IPS-15b (cell line): ENCODE results near the gene ST6GALNAC3.

ENCODE experiments used
- H3K27me3 ChIP-seq: one replicate; pipeline ENCODE4 v1.6.1; 2013; ENCODE audit warnings: low read length; ENCODE audit not compliant: control insufficient read depth, insufficient read depth
- H3K36me3 ChIP-seq: one replicate; pipeline ENCODE4 v1.6.1; 2013; ENCODE audit warnings: low read length; ENCODE audit not compliant: control insufficient read depth, insufficient read depth
- H3K4me1 ChIP-seq: one replicate; pipeline ENCODE4 v1.6.1; 2013; ENCODE audit warnings: mild to moderate bottlenecking, low read length; ENCODE audit not compliant: control insufficient read depth, insufficient read depth
- H3K4me3 ChIP-seq: one replicate; pipeline ENCODE4 v1.5.1; 2013; ENCODE audit warnings: low read depth, low read length
- H3K9ac ChIP-seq: one replicate; pipeline ENCODE4 v1.6.1; 2013; ENCODE audit warnings: low read depth, mild to moderate bottlenecking, low read length
- H3K9me3 ChIP-seq: one replicate; pipeline ENCODE4 v1.6.1; 2013; ENCODE audit warnings: mild to moderate bottlenecking, low read length; ENCODE audit not compliant: control insufficient read depth, insufficient read depth

ST6GALNAC3 gene

DNA sequence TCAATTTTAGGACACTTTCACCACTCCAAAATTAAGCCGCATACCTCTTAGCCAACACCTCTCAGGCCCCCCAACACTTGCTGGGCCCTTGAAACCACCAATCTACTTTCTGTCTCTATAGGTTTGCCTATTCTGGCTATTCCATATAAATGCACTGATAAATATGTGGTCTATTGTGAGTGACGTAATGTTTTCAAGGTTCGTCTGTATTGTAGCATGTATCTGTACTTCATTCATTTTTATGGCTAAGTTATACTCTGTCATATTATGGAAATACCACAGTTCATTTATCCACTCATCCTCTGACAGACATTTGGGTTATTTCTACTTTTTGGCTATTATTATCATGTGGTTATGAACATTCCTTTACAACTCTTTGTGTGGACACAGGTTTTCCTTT, 432.8 kb downstream of the ST6GALNAC3 start:
- Histone ChIP-seq H3K4me1 (peaks cover 13% of the 10 kb centered on the region), H3K4me3 (no peak overlapping the region), H3K9ac (no peak overlapping the region), H3K36me3 (no peaks in the 10 kb centered on the region), H3K9me3 (no peaks in the 10 kb centered on the region), H3K27me3 (no peaks in the 10 kb centered on the region)

DNA sequence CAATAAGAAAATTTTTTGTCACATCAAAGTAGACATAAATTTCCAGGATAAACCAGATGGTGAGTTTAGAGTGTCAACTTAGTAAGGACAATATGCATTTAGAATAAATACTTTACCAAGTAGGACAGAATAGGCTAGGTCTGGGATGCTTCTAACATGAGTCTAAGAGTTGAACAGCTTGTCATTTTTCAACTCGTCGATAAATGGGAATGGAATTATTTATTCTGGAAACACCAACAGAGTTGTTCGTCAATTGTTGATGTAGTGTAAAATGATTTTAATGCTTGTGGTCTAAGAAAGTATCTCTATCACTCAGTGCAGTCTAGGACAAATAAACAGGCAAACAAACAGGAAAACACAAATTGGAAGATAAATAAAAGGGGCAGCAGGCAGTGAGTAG, 434.3 kb downstream of the ST6GALNAC3 start:
- Histone ChIP-seq H3K4me1 (peaks cover 4% of the 10 kb centered on the region), H3K27me3 (no peaks in the 10 kb centered on the region), H3K36me3 (no peaks in the 10 kb centered on the region), H3K9me3 (no peaks in the 10 kb centered on the region), H3K9ac (no peak overlapping the region), H3K4me3 (no peak overlapping the region)

DNA sequence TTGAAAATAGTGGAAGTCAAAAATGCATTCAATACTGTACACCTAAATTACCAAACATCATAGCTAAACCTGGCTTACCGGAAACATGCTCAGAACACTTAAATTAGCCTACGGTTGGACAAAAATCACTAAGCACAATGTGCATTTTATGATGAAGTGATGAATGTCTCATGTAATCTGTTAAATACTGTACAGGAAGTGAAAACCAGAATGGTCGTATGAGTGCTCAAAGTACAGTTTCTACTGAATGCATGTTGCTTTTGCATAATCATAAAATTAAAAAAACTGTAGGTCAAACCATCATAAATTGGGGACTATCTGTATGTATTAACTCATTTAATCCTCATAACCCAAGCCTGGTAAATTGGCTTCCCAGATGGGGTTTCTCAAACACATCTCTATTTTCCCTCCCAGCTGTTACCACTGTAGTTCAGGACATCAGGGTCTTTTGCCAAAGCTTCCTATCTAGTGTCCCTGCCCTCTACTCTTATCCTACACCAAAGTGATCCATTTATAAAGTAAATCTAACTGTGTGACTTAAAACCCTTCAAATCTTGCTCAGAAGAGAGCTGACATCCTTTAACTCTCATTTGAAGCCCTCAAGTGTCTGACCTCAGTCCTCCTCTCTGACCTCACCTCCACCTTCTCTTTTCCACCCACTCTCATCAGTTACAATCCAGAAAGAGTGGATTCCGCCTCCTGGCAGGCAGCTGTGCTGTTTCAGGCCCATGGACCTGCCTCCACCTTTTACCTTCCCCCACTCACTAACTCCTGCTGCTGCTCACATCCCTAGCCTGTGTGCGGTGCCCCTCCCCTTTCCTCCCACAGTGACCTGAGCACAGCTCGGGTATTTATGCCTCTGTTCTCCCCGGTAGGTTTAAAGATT, 436.4 kb downstream of the ST6GALNAC3 start:
- H3K27me3 ChIP-seq = no peaks in the 10 kb centered on the region
- no peak overlapping the region for H3K9ac ChIP-seq
- H3K4me1 ChIP-seq = peaks cover 4% of the 10 kb centered on the region
- no peak overlapping the region for H3K4me3 ChIP-seq
- H3K9me3 ChIP-seq = no peaks in the 10 kb centered on the region
- no peaks in the 10 kb centered on the region for H3K36me3 ChIP-seq

DNA sequence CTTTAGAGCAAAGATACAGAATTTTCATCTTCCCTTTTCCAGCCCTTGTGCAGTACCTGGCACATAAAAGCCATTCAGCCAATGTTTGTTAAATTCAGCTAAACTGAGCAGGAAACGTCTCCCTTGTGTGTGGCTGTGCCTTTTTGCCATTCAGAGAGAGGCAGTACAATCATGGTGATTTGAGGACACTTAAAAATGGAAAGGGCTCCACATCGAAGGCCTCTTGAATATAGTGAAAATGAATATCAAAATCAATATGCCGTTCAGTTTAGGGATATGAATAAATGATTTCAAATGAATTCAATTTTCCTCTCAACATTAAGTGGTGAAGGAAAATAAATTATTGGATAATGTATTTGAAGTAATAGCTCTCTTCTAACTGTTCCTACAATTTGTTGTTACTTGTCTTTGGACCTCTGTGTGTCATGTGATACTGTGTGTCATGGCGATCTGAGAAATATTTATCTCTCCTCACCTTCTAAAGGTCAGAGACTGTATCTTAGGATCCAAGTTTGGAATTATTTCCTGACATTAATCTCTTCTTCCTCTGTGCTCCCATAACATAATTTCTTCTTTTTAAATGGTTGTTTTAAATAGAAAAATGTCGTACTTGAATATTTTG, 437.1 kb downstream of the ST6GALNAC3 start:
- Histone ChIP-seq H3K9me3 (no peaks in the 10 kb centered on the region), H3K9ac (no peak overlapping the region), H3K4me1 (peaks cover 4% of the 10 kb centered on the region), H3K36me3 (no peaks in the 10 kb centered on the region), H3K4me3 (no peak overlapping the region), H3K27me3 (no peaks in the 10 kb centered on the region)

DNA sequence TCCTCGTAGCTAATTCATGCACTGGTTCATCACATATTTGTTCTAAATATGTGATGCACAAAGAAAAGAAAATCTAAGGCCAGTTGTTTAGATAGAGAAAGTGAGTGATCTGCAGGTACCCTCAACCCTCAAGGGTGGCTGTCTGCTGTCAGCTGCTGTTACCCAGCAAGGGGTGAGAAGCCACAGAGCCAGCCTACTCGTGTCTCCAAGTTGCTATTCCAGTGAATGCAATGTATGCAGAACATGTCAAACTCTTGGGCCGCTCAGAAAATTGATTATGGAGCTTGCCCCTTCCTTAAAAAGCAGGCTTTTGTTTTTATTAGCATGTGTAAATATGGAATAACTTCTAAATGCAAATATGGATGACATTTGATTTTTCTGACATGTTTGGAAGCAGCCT, 456.4 kb downstream of the ST6GALNAC3 start:
- Histone ChIP-seq H3K36me3 (no peaks in the 10 kb centered on the region), H3K4me3 (no peak overlapping the region), H3K9ac (no peak overlapping the region), H3K4me1 (no peaks in the 10 kb centered on the region), H3K9me3 (no peaks in the 10 kb centered on the region), H3K27me3 (no peaks in the 10 kb centered on the region)

DNA sequence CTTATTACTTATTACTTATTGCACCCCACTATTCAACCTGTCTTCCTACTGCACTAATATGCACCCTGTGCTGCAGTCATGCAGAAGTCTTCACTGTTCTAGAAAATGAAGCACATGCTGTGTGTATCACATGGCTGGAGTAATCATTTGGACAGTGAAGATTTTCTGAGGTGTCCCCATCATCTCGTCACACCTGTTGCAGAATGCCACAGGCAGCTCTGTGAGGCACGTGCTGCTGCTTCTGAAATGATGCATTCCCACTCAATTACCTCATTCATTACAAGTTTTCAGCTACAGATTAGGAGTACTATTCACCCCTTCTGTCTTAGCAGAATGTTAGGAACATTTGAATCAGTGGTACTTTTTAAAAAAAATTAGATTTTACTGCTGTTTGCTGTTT, 467.1 kb downstream of the ST6GALNAC3 start:
- Histone ChIP-seq H3K4me1 (no peaks in the 10 kb centered on the region), H3K4me3 (no peak overlapping the region), H3K27me3 (no peaks in the 10 kb centered on the region), H3K36me3 (no peaks in the 10 kb centered on the region), H3K9me3 (no peaks in the 10 kb centered on the region), H3K9ac (no peak overlapping the region)

DNA sequence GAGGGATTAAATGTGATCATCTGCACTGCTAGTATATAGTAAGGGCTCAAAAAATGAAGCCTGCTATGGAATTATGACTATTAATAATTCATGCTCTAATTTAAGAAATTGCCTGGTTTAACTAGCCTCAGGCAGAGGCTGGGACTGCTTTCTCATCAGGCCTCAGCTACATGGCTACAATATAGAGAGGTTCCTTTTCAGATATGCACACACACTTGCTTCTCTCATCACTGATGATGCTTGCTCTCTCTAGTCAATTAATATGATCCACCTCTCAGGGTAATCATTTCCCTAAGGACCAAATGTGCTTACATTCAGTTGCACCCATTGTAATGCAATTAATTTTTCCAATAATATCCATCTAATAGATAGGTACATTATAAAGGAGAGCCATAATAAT, 467.8 kb downstream of the ST6GALNAC3 start:
- no peaks in the 10 kb centered on the region for H3K27me3 ChIP-seq
- no peaks in the 10 kb centered on the region for H3K9me3 ChIP-seq
- H3K4me3 ChIP-seq = no peak overlapping the region
- H3K9ac ChIP-seq = no peak overlapping the region
- H3K4me1 ChIP-seq = no peaks in the 10 kb centered on the region
- no peaks in the 10 kb centered on the region for H3K36me3 ChIP-seq

DNA sequence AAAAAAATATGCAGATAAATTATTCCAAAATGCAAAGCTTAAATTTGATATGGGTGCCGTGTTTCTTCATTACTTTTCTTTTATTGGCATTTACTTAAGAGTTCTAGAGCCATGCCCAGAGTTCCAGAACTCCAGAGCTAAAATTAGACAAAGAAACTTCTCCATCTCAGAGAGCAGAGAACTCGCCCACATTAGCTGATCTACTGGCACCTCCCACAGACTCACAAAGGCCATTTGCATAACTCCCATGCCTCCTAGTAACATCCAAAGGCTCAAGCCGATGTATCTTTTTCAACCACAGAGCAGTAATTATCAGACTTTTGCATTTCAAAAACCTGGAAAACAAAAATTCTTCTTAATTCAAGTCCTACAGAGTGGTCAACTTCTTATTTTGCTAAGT, 468.9 kb downstream of the ST6GALNAC3 start:
- no peak overlapping the region for H3K4me3 ChIP-seq
- no peaks in the 10 kb centered on the region for H3K4me1 ChIP-seq
- H3K9me3 ChIP-seq = no peaks in the 10 kb centered on the region
- H3K27me3 ChIP-seq = no peaks in the 10 kb centered on the region
- H3K36me3 ChIP-seq = no peaks in the 10 kb centered on the region
- H3K9ac ChIP-seq = no peak overlapping the region

DNA sequence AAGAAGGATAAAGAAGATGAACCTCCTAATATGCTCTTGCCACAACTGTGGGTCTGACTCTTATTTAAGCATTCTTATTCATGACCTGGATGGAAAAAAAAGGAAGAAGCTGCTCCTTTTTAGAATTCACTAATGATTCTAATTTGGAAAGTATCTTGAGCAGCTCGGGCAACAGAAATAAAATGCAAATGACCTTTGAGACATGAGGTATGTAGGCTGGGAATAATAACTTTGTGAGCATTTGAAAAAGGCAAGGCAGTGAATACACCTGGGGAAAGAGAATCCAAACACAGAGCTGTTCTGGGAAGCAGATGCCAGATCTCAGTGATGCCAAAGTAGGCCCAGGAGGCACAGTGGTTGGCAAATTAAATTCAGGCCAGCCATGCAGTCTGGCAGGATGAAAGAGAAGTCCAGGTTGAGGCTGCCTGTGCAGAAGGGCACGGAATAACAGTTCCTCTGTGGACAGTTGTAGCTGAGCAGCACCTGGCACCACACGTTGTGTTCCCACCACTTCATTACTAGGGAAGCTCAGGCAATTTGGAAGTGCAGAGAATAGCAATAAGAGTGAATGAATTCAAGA, 471.9 kb downstream of the ST6GALNAC3 start:
- Histone ChIP-seq H3K9me3 (no peaks in the 10 kb centered on the region), H3K4me3 (no peak overlapping the region), H3K9ac (no peak overlapping the region), H3K36me3 (no peaks in the 10 kb centered on the region), H3K27me3 (no peaks in the 10 kb centered on the region), H3K4me1 (no peaks in the 10 kb centered on the region)

DNA sequence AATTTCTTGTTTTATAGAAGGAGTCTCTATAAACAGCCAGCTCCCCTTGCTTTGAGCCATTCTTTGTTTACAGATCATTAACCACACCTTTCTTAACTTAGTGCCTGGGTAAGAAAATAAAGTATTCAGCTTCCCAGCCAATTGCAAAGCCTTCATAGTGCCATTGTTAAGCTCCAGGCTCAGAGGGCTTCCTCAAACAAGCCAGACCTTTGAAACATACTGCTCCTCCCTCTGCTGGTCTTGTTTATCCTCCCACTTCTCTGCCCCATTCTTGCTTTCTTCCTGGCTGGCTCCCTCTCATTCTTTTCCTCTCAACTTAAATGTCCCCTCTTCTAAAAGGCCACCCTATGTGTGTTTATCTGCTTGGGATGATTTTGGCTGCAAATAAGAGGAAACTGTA, 473.4 kb downstream of the ST6GALNAC3 start:
- H3K9ac ChIP-seq = no peak overlapping the region
- H3K27me3 ChIP-seq = no peaks in the 10 kb centered on the region
- H3K36me3 ChIP-seq = no peaks in the 10 kb centered on the region
- H3K4me3 ChIP-seq = no peak overlapping the region
- no peaks in the 10 kb centered on the region for H3K4me1 ChIP-seq
- no peaks in the 10 kb centered on the region for H3K9me3 ChIP-seq

DNA sequence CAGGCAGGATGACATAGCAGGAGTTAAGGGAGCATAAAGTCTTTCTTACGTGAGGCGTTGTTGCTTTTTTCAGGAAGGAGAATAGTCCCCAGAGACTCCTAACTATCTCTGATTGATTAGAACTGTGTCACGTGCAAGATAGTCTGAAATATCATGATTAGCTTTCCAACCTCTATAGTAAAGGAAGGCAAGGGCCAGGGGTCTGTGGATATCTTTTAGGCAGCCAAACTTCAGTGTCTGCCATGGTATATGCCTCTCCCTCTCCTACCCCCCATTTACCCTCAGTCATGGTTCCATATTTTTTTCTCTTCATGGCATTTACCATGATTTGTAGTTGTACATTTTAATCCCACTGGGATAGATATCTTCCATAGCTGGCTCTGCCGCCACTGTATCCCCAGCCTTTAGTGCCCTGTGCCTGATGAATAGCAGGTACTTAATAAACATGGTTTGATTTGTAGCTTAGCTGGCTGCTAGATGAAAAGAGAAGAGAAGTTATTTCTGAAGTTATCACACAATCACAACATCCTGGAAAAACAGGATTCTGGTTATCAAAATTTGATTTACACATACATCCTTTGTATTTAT, 474.1 kb downstream of the ST6GALNAC3 start:
- H3K27me3 ChIP-seq = no peaks in the 10 kb centered on the region
- no peak overlapping the region for H3K9ac ChIP-seq
- no peak overlapping the region for H3K4me3 ChIP-seq
- H3K9me3 ChIP-seq = no peaks in the 10 kb centered on the region
- no peaks in the 10 kb centered on the region for H3K36me3 ChIP-seq
- no peaks in the 10 kb centered on the region for H3K4me1 ChIP-seq
